ENCODE results near the gene APBA2.
A peak's percentile ranks its signal among the peaks of the same experiment; 100 is the strongest.

The APBA2 gene

GRCh38 chr15:29122506-29122905 is 236.7 kb downstream of the APBA2 start:
- no peak for DNase-seq (ENCODE audit: low read depth)

GRCh38 chr15:29123171-29123570 is 237.4 kb downstream of the APBA2 start:
- no peak for DNase-seq (ENCODE audit: low read depth)

- DNase-seq (ENCODE audit: low read depth): no peak
These were observed 238.2 kb downstream of the APBA2 start for GRCh38 chr15:29123991-29124390.

GRCh38 chr15:29124581-29125381 is 239.0 kb downstream of the APBA2 start:
- peak; percentile 45 for DNase-seq (ENCODE audit: low read depth)

GRCh38 chr15:29125382-29126207 is 239.8 kb downstream of the APBA2 start:
- DNase-seq (ENCODE audit: low read depth): no peak

- DNase-seq (ENCODE audit: low read depth): no peak
These were observed 240.4 kb downstream of the APBA2 start for GRCh38 chr15:29126208-29126536.

- DNase-seq (ENCODE audit: low read depth): no peak
These were observed 241.2 kb downstream of the APBA2 start for GRCh38 chr15:29126821-29127461.

- no peak for DNase-seq (ENCODE audit: low read depth)
These were observed 242.0 kb downstream of the APBA2 start for GRCh38 chr15:29127506-29128430.

GRCh38 chr15:29128671-29129070 is 242.9 kb downstream of the APBA2 start:
- no peak for DNase-seq (ENCODE audit: low read depth)

GRCh38 chr15:29129221-29129620 is 243.4 kb downstream of the APBA2 start:
- DNase-seq (ENCODE audit: low read depth): no peak

- no peak for DNase-seq (ENCODE audit: low read depth)
These were observed 244.2 kb downstream of the APBA2 start for GRCh38 chr15:29129926-29130325.

GRCh38 chr15:29130476-29130875 is 244.7 kb downstream of the APBA2 start:
- no peak for DNase-seq (ENCODE audit: low read depth)

- DNase-seq (ENCODE audit: low read depth): no peak
These were observed 245.4 kb downstream of the APBA2 start for GRCh38 chr15:29130951-29131839.

GRCh38 chr15:29131840-29132420 is 246.2 kb downstream of the APBA2 start:
- no peak for DNase-seq (ENCODE audit: low read depth)

GRCh38 chr15:29132735-29133181 is 247.0 kb downstream of the APBA2 start:
- DNase-seq (ENCODE audit: low read depth): no peak

- DNase-seq (ENCODE audit: low read depth): no peak
These were observed 247.5 kb downstream of the APBA2 start for GRCh38 chr15:29133321-29133720.

- no peak for DNase-seq (ENCODE audit: low read depth)
These were observed 248.0 kb downstream of the APBA2 start for GRCh38 chr15:29133791-29134190.

GRCh38 chr15:29134239-29134638 is 248.5 kb downstream of the APBA2 start:
- DNase-seq (ENCODE audit: low read depth): no peak

GRCh38 chr15:29134641-29135308 is 249.0 kb downstream of the APBA2 start:
- DNase-seq (ENCODE audit: low read depth): no peak

- DNase-seq (ENCODE audit: low read depth): no peak
These were observed 249.5 kb downstream of the APBA2 start for GRCh38 chr15:29135309-29135657.
